WTC11 (cell line): ENCODE results near the gene ANKRD2. TPM values are rescaled to one million over a fixed set of nuclear protein-coding genes. Genes with fewer than 3 reads are reported as not detected.

Source experiments
- ATAC-seq: fragments of 200-7000 bp; cut with Tn5 transposase; 2 replicates; pipeline ENCODE4 v1.10.0; 2021; ENCODE audit warnings: mild to moderate bottlenecking, moderate library complexity
- CTCF ChIA-PET: fragments of 300-600 bp; sonication (Branson Sonifier 250); formaldehyde crosslinking; loops from one replicate; lab custom pipeline; 2021; ENCODE audit warnings: antibody characterized with exemption; lab: Charles Lee
- POLR2A ChIA-PET: fragments of 350-600 bp; sonication (Branson Sonifier 250); formaldehyde crosslinking; loops from one replicate; lab custom pipeline; 2021; ENCODE audit warnings: antibody characterized with exemption; lab: Charles Lee
- DNase-seq: peaks from one replicate; pipeline ENCODE4 v3.0.0; 2021; ENCODE audit warnings: low spot score
- H3K27ac Mint-ChIP-seq: 2 replicates; pipeline ENCODE4 v1.8.0; 2021; ENCODE audit warnings: mixed read lengths
- H3K27me3 Mint-ChIP-seq: 2 replicates; pipeline ENCODE4 v1.8.0; 2021; ENCODE audit warnings: low read depth, mild to moderate bottlenecking, moderate library complexity, mixed read lengths
- H3K36me3 Mint-ChIP-seq: 2 replicates; pipeline ENCODE4 v1.8.0; 2021; ENCODE audit warnings: mixed read lengths
- H3K4me1 Mint-ChIP-seq: 2 replicates; pipeline ENCODE4 v1.8.0; 2022; ENCODE audit warnings: mixed read lengths
- H3K4me3 Mint-ChIP-seq: 2 replicates; pipeline ENCODE4 v1.8.0; 2021; ENCODE audit warnings: mild to moderate bottlenecking, moderate library complexity, mixed read lengths
- H3K9me3 Mint-ChIP-seq: 2 replicates; pipeline ENCODE4 v1.8.0; 2021; ENCODE audit warnings: mixed read lengths
- CREM ChIP-seq: sonication (generic); formaldehyde crosslinking; IDR thresholded peaks from 2 replicates; pipeline ENCODE4 v1.8.1; 2022; ENCODE audit warnings: mild to moderate bottlenecking, missing genetic modification reagents, moderate library complexity
- E2F4 ChIP-seq: sonication (generic); formaldehyde crosslinking; IDR thresholded peaks from 2 replicates; pipeline ENCODE4 v1.8.1; 2022; ENCODE audit warnings: low read depth, mild to moderate bottlenecking, moderate library complexity, missing genetic modification reagents, borderline replicate concordance
- E2F5 ChIP-seq: sonication (generic); formaldehyde crosslinking; IDR thresholded peaks from 2 replicates; pipeline ENCODE4 v1.8.1; 2022; ENCODE audit warnings: mild to moderate bottlenecking, moderate library complexity, missing genetic modification reagents
- GRHL2 ChIP-seq: fragments of 250-450 bp; sonication (Bioruptor Pico); IDR thresholded peaks from 2 replicates; pipeline ENCODE4 v1.8.0; 2022; ENCODE audit warnings: mild to moderate bottlenecking, moderate library complexity; ENCODE audit not compliant: insufficient replicate concordance, severe bottlenecking
- JAZF1 ChIP-seq: fragments of 250-450 bp; sonication (Bioruptor Pico); IDR thresholded peaks from 2 replicates; pipeline ENCODE4 v1.9.0; 2021; ENCODE audit warnings: moderate library complexity, mild to moderate bottlenecking, inconsistent platforms
- JUN ChIP-seq: sonication (generic); formaldehyde crosslinking; IDR thresholded peaks from 2 replicates; pipeline ENCODE4 v1.8.0; 2023; ENCODE audit warnings: mild to moderate bottlenecking, missing genetic modification reagents
- KAT7 ChIP-seq: sonication (generic); formaldehyde crosslinking; IDR thresholded peaks from 2 replicates; pipeline ENCODE4 v1.8.1; 2023; ENCODE audit warnings: missing genetic modification reagents, mild to moderate bottlenecking, borderline replicate concordance
- MXD4 ChIP-seq: fragments of 250-450 bp; sonication (Bioruptor Pico); IDR thresholded peaks from 2 replicates; pipeline ENCODE4 v1.8.0; 2021; ENCODE audit warnings: mild to moderate bottlenecking, moderate library complexity, borderline replicate concordance
- MYBL2 ChIP-seq: sonication (generic); formaldehyde crosslinking; IDR thresholded peaks from 2 replicates; pipeline ENCODE4 v1.8.1; 2023; ENCODE audit warnings: mild to moderate bottlenecking, moderate library complexity, missing genetic modification reagents
- PRRX2 ChIP-seq: fragments of 250-450 bp; sonication (Bioruptor Pico); IDR thresholded peaks from 2 replicates; pipeline ENCODE4 v1.8.0; 2021; ENCODE audit warnings: mild to moderate bottlenecking
- TEAD1 ChIP-seq: sonication (generic); formaldehyde crosslinking; IDR thresholded peaks from 2 replicates; pipeline ENCODE4 v1.8.0; 2022; ENCODE audit warnings: mild to moderate bottlenecking, missing genetic modification reagents
- TEAD4 ChIP-seq: sonication (generic); formaldehyde crosslinking; IDR thresholded peaks from 2 replicates; pipeline ENCODE4 v1.8.0; 2022; ENCODE audit warnings: mild to moderate bottlenecking, missing genetic modification reagents
- USF1 ChIP-seq: sonication (generic); formaldehyde crosslinking; IDR thresholded peaks from 2 replicates; pipeline ENCODE4 v1.8.0; 2022; ENCODE audit warnings: mild to moderate bottlenecking, missing genetic modification reagents
- ZBTB43 ChIP-seq: sonication (generic); formaldehyde crosslinking; IDR thresholded peaks from 2 replicates; pipeline ENCODE4 v1.8.1; 2023; ENCODE audit warnings: mild to moderate bottlenecking, missing genetic modification reagents
- ZMAT4 ChIP-seq: fragments of 250-450 bp; sonication (Bioruptor Pico); IDR thresholded peaks from 2 replicates; pipeline ENCODE4 v1.9.0; 2021; ENCODE audit warnings: mild to moderate bottlenecking
- ZNF232 ChIP-seq: sonication (generic); formaldehyde crosslinking; IDR thresholded peaks from 2 replicates; pipeline ENCODE4 v1.8.0; 2022; ENCODE audit warnings: mild to moderate bottlenecking, missing genetic modification reagents
- ZNF671 ChIP-seq: fragments of 250-450 bp; sonication (Bioruptor Pico); IDR thresholded peaks from 2 replicates; pipeline ENCODE4 v1.8.0; 2021; ENCODE audit warnings: mild to moderate bottlenecking
- ZSCAN18 ChIP-seq: fragments of 250-450 bp; sonication (Bioruptor Pico); IDR thresholded peaks from 2 replicates; pipeline ENCODE4 v2.1.2; 2022; ENCODE audit warnings: mild to moderate bottlenecking, moderate library complexity
- total RNA-seq: library from RNA; stranded (reverse); gene quantifications from 3 replicates; pipeline ENCODE4 v1.2.3, GENCODE V29; 2021
- TF ChIP-seq, protein P1 (sequence below): sonication (generic); formaldehyde crosslinking; IDR thresholded peaks from 2 replicates; pipeline ENCODE4 v1.8.1; 2023; ENCODE audit warnings: mild to moderate bottlenecking, missing genetic modification reagents
- TF ChIP-seq, protein P2 (sequence below): sonication (generic); formaldehyde crosslinking; IDR thresholded peaks from 2 replicates; pipeline ENCODE4 v1.8.1; 2023; ENCODE audit warnings: mild to moderate bottlenecking, missing genetic modification reagents, moderate library complexity

The ANKRD2 gene
- total RNA-seq, 1 experiment from 2014 or later = not detected

DNA sequence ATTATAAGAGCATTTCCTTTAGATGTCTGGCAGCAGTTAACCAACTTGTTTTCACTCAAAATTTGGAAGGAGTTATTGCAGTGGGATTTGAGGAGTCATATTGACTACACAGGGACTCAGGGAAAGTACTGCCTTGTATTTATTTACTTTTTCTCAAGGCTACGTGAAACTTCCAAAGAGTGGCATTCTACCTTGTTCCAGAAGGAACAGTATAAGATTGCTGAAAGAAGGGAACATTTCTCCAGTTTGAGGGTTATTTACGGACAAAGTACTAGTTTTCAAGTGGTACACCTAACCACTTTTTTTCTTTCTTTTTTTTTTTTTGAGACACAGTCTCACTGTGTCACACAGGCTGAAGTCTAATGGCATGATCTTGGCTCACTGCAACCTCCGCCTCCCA, 55.6 kb downstream of the ANKRD2 start:
- CTCF ChIA-PET = no interaction called here
- no peaks in the 10 kb centered on the region for H3K27me3 Mint-ChIP-seq
- ATAC-seq (no peak), DNase-seq (no peak)
- peaks cover 6% of the 10 kb centered on the region; the same call in 1 of the 2 replicates for H3K4me1 Mint-ChIP-seq
- no peak for TF ChIP-seq ZNF671 (CRISPR knock-in tag)
- TF ChIP-seq, all 79 proteins: peak for 0
- POLR2A ChIA-PET = no interaction called here
- no peak overlapping the region for H3K4me3 Mint-ChIP-seq
- peak overlapping the region; percentile 6; the same call in 1 of the 2 replicates for H3K27ac Mint-ChIP-seq
- no peaks in the 10 kb centered on the region for H3K36me3 Mint-ChIP-seq
- H3K9me3 Mint-ChIP-seq = no peaks in the 10 kb centered on the region

GRCh38 chr10:97629289-97629688, 56.7 kb downstream of the ANKRD2 start:
- H3K27me3 Mint-ChIP-seq = no peaks in the 10 kb centered on the region
- ChIA-PET CTCF (no interaction called here), POLR2A (interaction anchor here (0.6 kb wide), 1 partner anchor 13 kb away, joined by 4 read pairs; no protein-coding TSS in a partner anchor)
- no peak overlapping the region for H3K4me3 Mint-ChIP-seq
- TF ChIP-seq, protein P1, sequence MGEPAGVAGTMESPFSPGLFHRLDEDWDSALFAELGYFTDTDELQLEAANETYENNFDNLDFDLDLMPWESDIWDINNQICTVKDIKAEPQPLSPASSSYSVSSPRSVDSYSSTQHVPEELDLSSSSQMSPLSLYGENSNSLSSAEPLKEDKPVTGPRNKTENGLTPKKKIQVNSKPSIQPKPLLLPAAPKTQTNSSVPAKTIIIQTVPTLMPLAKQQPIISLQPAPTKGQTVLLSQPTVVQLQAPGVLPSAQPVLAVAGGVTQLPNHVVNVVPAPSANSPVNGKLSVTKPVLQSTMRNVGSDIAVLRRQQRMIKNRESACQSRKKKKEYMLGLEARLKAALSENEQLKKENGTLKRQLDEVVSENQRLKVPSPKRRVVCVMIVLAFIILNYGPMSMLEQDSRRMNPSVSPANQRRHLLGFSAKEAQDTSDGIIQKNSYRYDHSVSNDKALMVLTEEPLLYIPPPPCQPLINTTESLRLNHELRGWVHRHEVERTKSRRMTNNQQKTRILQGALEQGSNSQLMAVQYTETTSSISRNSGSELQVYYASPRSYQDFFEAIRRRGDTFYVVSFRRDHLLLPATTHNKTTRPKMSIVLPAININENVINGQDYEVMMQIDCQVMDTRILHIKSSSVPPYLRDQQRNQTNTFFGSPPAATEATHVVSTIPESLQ = no peak
- no peak for TF ChIP-seq ZBTB43 (CRISPR knock-in tag)
- TF ChIP-seq ZNF232 (CRISPR knock-in tag) = no peak
- TF ChIP-seq E2F5 = no peak
- no peak for TF ChIP-seq JAZF1 (CRISPR knock-in tag)
- DNase-seq = no peak
- H3K4me1 Mint-ChIP-seq = peaks cover 11% of the 10 kb centered on the region; the same call in 1 of the 2 replicates
- H3K27ac Mint-ChIP-seq = no peak overlapping the region
- ATAC-seq = no peak
- no peaks in the 10 kb centered on the region for H3K36me3 Mint-ChIP-seq
- H3K9me3 Mint-ChIP-seq = no peaks in the 10 kb centered on the region

- no peak for DNase-seq
- CTCF ChIA-PET = interaction anchor here (2.3 kb wide), 1 partner anchor 59 kb away, joined by 6 read pairs; no protein-coding TSS in a partner anchor
- TF ChIP-seq MYBL2 (CRISPR knock-in tag) = no peak
- no peak for TF ChIP-seq USF1 (CRISPR knock-in tag)
- TF ChIP-seq, protein P2, sequence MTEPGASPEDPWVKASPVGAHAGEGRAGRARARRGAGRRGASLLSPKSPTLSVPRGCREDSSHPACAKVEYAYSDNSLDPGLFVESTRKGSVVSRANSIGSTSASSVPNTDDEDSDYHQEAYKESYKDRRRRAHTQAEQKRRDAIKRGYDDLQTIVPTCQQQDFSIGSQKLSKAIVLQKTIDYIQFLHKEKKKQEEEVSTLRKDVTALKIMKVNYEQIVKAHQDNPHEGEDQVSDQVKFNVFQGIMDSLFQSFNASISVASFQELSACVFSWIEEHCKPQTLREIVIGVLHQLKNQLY (CRISPR knock-in tag) = no peak
- TF ChIP-seq MXD4 (CRISPR knock-in tag) = no peak
- TF ChIP-seq, protein P1 = no peak
- TF ChIP-seq TEAD4 (CRISPR knock-in tag) = no peak
- no peak for TF ChIP-seq ZNF232 (CRISPR knock-in tag)
- no peak for TF ChIP-seq TEAD1 (CRISPR knock-in tag)
- TF ChIP-seq ZNF671 (CRISPR knock-in tag) = no peak
- TF ChIP-seq JUN = no peak
- no peak for TF ChIP-seq PRRX2 (CRISPR knock-in tag)
- no peak for TF ChIP-seq ZMAT4
- no peak for TF ChIP-seq CREM (CRISPR knock-in tag)
- TF ChIP-seq KAT7 (CRISPR knock-in tag) = no peak
- TF ChIP-seq E2F4 (CRISPR knock-in tag) = no peak
- TF ChIP-seq GRHL2 = no peak
- TF ChIP-seq ZSCAN18 (CRISPR knock-in tag) = no peak
- TF ChIP-seq, all 79 proteins: peak for 0
- POLR2A ChIA-PET = no interaction called here
- Mint-ChIP-seq H3K9me3 (no peaks in the 10 kb centered on the region), H3K27ac (no peak overlapping the region), H3K27me3 (no peaks in the 10 kb centered on the region), H3K4me1 (peaks cover 11% of the 10 kb centered on the region; the same call in 1 of the 2 replicates), H3K36me3 (no peaks in the 10 kb centered on the region), H3K4me3 (no peak overlapping the region)
- ATAC-seq = no peak
Observed at GRCh38 chr10:97631098-97631497, 58.5 kb downstream of the ANKRD2 start.
